GM13977 (cell line): ENCODE data around the gene VPS33A.

Experiments used
- DNase-seq: peaks from one replicate; pipeline ENCODE4 v3.0.0; 2012; ENCODE audit warnings: low spot score
- CTCF ChIP-seq: IDR thresholded peaks from 2 replicates; pipeline ENCODE4 v1.5.1; 2012; ENCODE audit warnings: mild to moderate bottlenecking, control low read depth; ENCODE audit not compliant: insufficient read depth; ENCODE audit errors: extremely low read depth, missing control alignments
- in situ Hi-C: fragments of 300-500 bp; cut with MboI; formaldehyde crosslinking; loops from one replicate; pipeline ENCODE4 v1.12.0; 2022; ENCODE audit warnings: low sequenced_read_pairs, low pct_unique_long_range_greater_than_20kb, mixed read lengths, inconsistent platforms; ENCODE audit not compliant: unreplicated experiment

VPS33A gene

GRCh38 chr12:122226366-122227125, 39.7 kb downstream of the VPS33A start:
- no peak for DNase-seq
- no peak for TF ChIP-seq CTCF
- in situ Hi-C loops, result no loop called here

GRCh38 chr12:122225683-122226365, 40.5 kb downstream of the VPS33A start, which contains the start of gene DIABLO:
DIABLO (minus strand) TSS chr12:122226052; CDS start chr12:122226014, 38 bp downstream.
- in situ Hi-C loops, result no loop called here
- peak; percentile 98 for DNase-seq
- TF ChIP-seq CTCF, result no peak

- in situ Hi-C loops, result no loop called here
- TF ChIP-seq CTCF, result no peak
- DNase-seq, result no peak
Measured at GRCh38 chr12:122216445-122216844, 49.8 kb downstream of the VPS33A start.

GRCh38 chr12:122215771-122216170, 50.5 kb downstream of the VPS33A start:
- in situ Hi-C loops, result no loop called here
- TF ChIP-seq CTCF, result no peak
- no peak for DNase-seq

- TF ChIP-seq CTCF, result no peak
- DNase-seq, result no peak
- in situ Hi-C loops, result no loop called here
Measured at GRCh38 chr12:122208073-122208820, 58.0 kb downstream of the VPS33A start.

GRCh38 chr12:122207391-122207790, 58.9 kb downstream of the VPS33A start:
- no peak for DNase-seq
- in situ Hi-C loops, result no loop called here
- TF ChIP-seq CTCF, result no peak
